Measurements from ENCODE around the gene CNKSR3.

CNKSR3 gene

DNA sequence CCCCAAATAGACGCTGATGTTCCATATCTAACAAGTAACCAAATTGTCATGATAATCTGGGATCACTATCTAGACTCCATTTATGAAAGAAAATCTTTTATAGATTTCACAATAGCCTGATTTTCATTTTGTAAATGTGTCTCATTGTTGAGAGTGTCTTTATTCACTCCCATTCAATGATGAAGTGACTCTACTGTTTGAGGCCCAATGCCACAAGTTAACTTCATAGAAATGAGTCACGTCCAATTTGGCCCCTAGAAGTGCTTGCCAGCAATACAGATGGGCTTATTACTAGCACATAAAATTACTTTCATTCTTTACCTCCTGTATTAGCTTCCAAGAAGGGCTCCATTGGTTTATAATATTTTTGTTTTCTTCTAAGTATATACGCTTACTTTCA, 160.2 kb downstream of the CNKSR3 start:
- DNase-seq (ENCODE audit: low read depth), result no peak

- DNase-seq (ENCODE audit: low read depth), result no peak
Measured at GRCh38 chr6:154347981-154348380, 162.5 kb downstream of the CNKSR3 start.

DNA sequence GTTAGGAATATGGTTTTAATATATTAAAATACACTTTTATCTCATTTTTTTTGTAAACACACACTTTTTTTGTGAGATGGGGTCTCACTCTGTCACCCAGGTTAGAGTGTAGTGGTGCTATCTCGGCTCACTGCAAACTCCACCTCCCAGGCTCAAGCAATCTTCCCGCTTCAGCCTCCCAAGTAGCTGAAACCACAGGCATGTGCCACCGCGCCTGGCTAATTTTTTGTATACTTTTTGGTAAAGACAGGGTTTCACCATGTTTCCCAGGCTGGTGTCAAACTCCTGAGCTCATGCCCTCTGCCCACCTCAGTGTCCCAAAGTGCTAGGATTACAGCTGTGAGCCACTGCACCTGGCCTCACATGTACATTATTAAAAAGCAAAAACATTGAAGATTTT, 164.7 kb downstream of the CNKSR3 start:
- no peak for DNase-seq (ENCODE audit: low read depth)

DNA sequence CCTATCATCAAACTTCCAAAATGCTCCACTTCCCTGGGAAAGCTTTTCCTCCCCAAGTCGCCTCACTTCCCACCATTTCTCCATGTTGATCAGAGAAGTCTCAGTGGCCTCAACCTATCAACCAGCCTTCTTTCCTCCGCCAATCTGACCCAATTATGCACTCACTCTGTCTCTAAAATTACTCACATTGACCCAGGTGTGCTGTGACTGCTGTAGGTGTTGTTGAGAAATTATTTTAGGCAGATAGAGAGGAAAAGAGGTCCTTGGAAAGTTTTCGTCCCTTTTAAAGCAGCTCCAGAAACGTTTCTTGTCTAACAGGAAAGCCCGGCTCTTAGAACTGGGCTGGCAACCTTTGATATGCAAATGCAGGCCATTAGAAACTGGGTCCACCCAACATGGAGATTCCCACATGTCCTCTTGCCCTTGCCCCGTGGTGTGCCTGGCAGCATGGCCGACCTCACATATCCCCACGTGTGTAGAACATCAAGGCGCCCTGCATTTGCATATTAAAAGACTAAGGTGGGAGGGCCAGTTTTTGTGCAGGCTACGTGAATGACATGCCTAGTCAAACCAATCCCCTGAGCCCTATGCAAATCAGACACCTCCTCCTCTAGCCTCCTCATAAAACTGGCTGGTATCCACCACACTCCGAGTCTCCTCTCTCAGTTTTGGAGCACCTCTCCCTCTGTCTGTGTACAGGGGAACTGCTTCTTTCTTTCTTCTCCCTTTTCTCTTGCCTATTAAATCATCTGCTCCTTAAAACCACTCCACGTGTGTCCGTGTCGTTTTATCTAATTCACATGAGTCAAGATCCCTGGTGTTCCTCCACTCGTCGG, 166.8 kb downstream of the CNKSR3 start:
- DNase-seq (ENCODE audit: low read depth), result peak; percentile 61

DNA sequence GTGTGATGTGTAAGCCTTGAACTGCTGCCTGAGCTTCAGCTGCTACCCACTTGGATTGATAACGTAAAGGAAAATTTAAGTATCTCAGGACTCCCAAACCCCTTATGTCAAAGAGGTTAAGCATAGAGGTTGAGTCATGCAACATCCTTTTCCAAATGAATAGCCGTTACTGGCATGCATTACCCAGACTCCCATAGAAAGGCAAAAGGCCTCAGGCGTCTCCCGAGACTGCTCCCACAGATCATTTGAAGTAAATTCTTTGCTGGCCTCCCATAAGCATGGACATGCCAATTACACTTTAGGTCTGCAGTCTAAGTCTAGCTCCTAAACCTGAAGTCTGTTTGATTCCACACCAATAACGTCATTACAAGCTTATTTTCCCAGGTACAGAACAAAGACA, 168.6 kb downstream of the CNKSR3 start:
- DNase-seq (ENCODE audit: low read depth), result peak; percentile 22

- no peak for DNase-seq (ENCODE audit: low read depth)
Measured at GRCh38 chr6:154341336-154341735, 169.1 kb downstream of the CNKSR3 start.
